ENCODE results near the gene LIMK2.
"Not testable (repeated sequence)": the region's sequence is repeated elsewhere in the genome, so short reads cannot be mapped to it uniquely, and the experiment has no call there.

LIMK2 gene

GRCh38 chr22:31290494-31291471, 78.7 kb downstream of the LIMK2 start:
- peak; percentile 83 for DNase-seq (ENCODE audit: low read depth, low spot score)

- no peak for DNase-seq (ENCODE audit: low read depth, low spot score)
Measured at GRCh38 chr22:31291481-31292235, 79.6 kb downstream of the LIMK2 start.

- DNase-seq (ENCODE audit: low read depth, low spot score) = peak; percentile 53
Measured at GRCh38 chr22:31292236-31292989, 80.3 kb downstream of the LIMK2 start, which contains the start of gene PIK3IP1. TSS of gene PIK3IP1 (minus strand) at chr22:31292488. CDS start at chr22:31292344, 144 bp downstream.

GRCh38 chr22:31295360-31295759, 83.3 kb downstream of the LIMK2 start:
- no peak for DNase-seq (ENCODE audit: low read depth, low spot score)

GRCh38 chr22:31295831-31296657, 83.9 kb downstream of the LIMK2 start:
- no peak for DNase-seq (ENCODE audit: low read depth, low spot score)

- no peak for DNase-seq (ENCODE audit: low read depth, low spot score)
Measured at GRCh38 chr22:31300896-31301295, 88.8 kb downstream of the LIMK2 start.

- DNase-seq (ENCODE audit: low read depth, low spot score) = no peak
Measured at GRCh38 chr22:31302006-31302405, 89.9 kb downstream of the LIMK2 start.

GRCh38 chr22:31302537-31302936, 90.4 kb downstream of the LIMK2 start:
- DNase-seq (ENCODE audit: low read depth, low spot score) = no peak

GRCh38 chr22:31305194-31305593, 93.1 kb downstream of the LIMK2 start:
- no peak for DNase-seq (ENCODE audit: low read depth, low spot score)

GRCh38 chr22:31308181-31308580, 96.1 kb downstream of the LIMK2 start:
- no peak for DNase-seq (ENCODE audit: low read depth, low spot score)

- peak; percentile 21 for DNase-seq (ENCODE audit: low read depth, low spot score)
Measured at GRCh38 chr22:31313366-31314147, 101.5 kb downstream of the LIMK2 start.

- not testable (repeated sequence) for DNase-seq (ENCODE audit: low read depth, low spot score)
Measured at GRCh38 chr22:31314220-31314619, 102.1 kb downstream of the LIMK2 start.

- no peak for DNase-seq (ENCODE audit: low read depth, low spot score)
Measured at GRCh38 chr22:31321421-31321820, 109.3 kb downstream of the LIMK2 start.

GRCh38 chr22:31323578-31324550, 111.8 kb downstream of the LIMK2 start:
- DNase-seq (ENCODE audit: low read depth, low spot score) = no peak

GRCh38 chr22:31326877-31327276, 114.8 kb downstream of the LIMK2 start:
- DNase-seq (ENCODE audit: low read depth, low spot score) = no peak

- DNase-seq (ENCODE audit: low read depth, low spot score) = no peak
Measured at GRCh38 chr22:31327806-31328543, 115.9 kb downstream of the LIMK2 start.

- no peak for DNase-seq (ENCODE audit: low read depth, low spot score)
Measured at GRCh38 chr22:31328544-31328960, 116.5 kb downstream of the LIMK2 start.

- DNase-seq (ENCODE audit: low read depth, low spot score) = no peak
Measured at GRCh38 chr22:31329029-31329428, 116.9 kb downstream of the LIMK2 start.
